Ishikawa (cell line): ENCODE measurements around the gene TMED4.

ENCODE experiments used
- CEBPB ChIP-seq: IDR thresholded peaks from 2 replicates; pipeline ENCODE4 v1.6.1; 2012
- CREB1 ChIP-seq: IDR thresholded peaks from 2 replicates; pipeline ENCODE4 v1.6.1; 2012; ENCODE audit warnings: low read depth
- EP300 ChIP-seq: IDR thresholded peaks from 2 replicates; pipeline ENCODE4 v1.6.1; 2012; ENCODE audit warnings: borderline replicate concordance
- FOXM1 ChIP-seq: IDR thresholded peaks from 2 replicates; pipeline ENCODE4 v1.6.1; 2012; ENCODE audit warnings: low read depth, borderline replicate concordance
- MAX ChIP-seq: IDR thresholded peaks from 2 replicates; pipeline ENCODE4 v1.6.1; 2012
- NFIC ChIP-seq: IDR thresholded peaks from 2 replicates; pipeline ENCODE4 v1.6.1; 2012
- RAD21 ChIP-seq: IDR thresholded peaks from 2 replicates; pipeline ENCODE4 v1.6.1; 2012; ENCODE audit warnings: low read depth
- REST ChIP-seq: IDR thresholded peaks from 2 replicates; pipeline ENCODE4 v1.6.1; 2012; ENCODE audit warnings: low read depth, mild to moderate bottlenecking
- TAF1 ChIP-seq: IDR thresholded peaks from 2 replicates; pipeline ENCODE4 v1.6.1; 2012; ENCODE audit warnings: low read depth, mild to moderate bottlenecking
- TCF12 ChIP-seq: IDR thresholded peaks from 2 replicates; pipeline ENCODE4 v1.6.1; 2012; ENCODE audit warnings: low read depth
- TEAD4 ChIP-seq: IDR thresholded peaks from 2 replicates; pipeline ENCODE4 v1.6.1; 2012
- USF1 ChIP-seq: IDR thresholded peaks from 2 replicates; pipeline ENCODE4 v1.6.1; 2012
- YY1 ChIP-seq: IDR thresholded peaks from 2 replicates; pipeline ENCODE4 v1.6.1; 2012; ENCODE audit warnings: low read depth
- ZBTB7A ChIP-seq: IDR thresholded peaks from 2 replicates; pipeline ENCODE4 v1.6.1; 2012; ENCODE audit warnings: low read depth

Gene TMED4

GRCh38 chr7:44539669-44540506 lies 42.1 kb downstream of the TMED4 start:
- TF ChIP-seq USF1, result no peak
- no peak for TF ChIP-seq YY1
- no peak for TF ChIP-seq TAF1
- TF ChIP-seq MAX, result no peak
- no peak for TF ChIP-seq NFIC

GRCh38 chr7:44538798-44539668 lies 43.0 kb downstream of the TMED4 start:
- TF ChIP-seq TEAD4 (no peak), USF1 (no peak), EP300 (no peak), REST (no peak)

GRCh38 chr7:44538093-44538797 lies 43.8 kb downstream of the TMED4 start:
- no peak for TF ChIP-seq CEBPB
- TF ChIP-seq REST, result no peak
- no peak for TF ChIP-seq TCF12
- TF ChIP-seq CREB1, result no peak
- no peak for TF ChIP-seq YY1
- no peak for TF ChIP-seq EP300
- no peak for TF ChIP-seq RAD21

GRCh38 chr7:44537442-44537841 lies 44.6 kb downstream of the TMED4 start:
- no peak for TF ChIP-seq MAX
- no peak for TF ChIP-seq CEBPB

- no peak for TF ChIP-seq ZBTB7A
- no peak for TF ChIP-seq TCF12
- TF ChIP-seq EP300, result no peak
- no peak for TF ChIP-seq TAF1
- TF ChIP-seq TEAD4, result no peak
- no peak for TF ChIP-seq YY1
- TF ChIP-seq MAX, result no peak
- no peak for TF ChIP-seq CREB1
- TF ChIP-seq NFIC, result no peak
- TF ChIP-seq REST, result no peak
- no peak for TF ChIP-seq FOXM1
Observed at GRCh38 chr7:44536090-44536489, 45.9 kb downstream of the TMED4 start.
